RPMI8226 (cell line): ENCODE data around the gene VOPP1.
A peak's percentile ranks its signal among the peaks of the same experiment; 100 is the strongest.
"Not testable (repeated sequence)": the region's sequence is repeated elsewhere in the genome, so short reads cannot be mapped to it uniquely, and the experiment has no call there.

Experiments used
- DNase-seq: peaks from one replicate; pipeline ENCODE4 v3.0.0-alpha.2; 2015

Gene VOPP1

GRCh38 chr7:55572378-55573233 lies at the start of gene VOPP1:
TSS of gene VOPP1 (minus strand) at chr7:55572502. CDS start at chr7:55572324, 178 bp downstream.
- DNase-seq: peak; percentile 91

- DNase-seq: no peak
These were observed 46.6 kb upstream of the VOPP1 start for GRCh38 chr7:55618913-55619312.

GRCh38 chr7:55614365-55615064 lies 42.2 kb upstream of the VOPP1 start:
- DNase-seq: not testable (repeated sequence)

- DNase-seq: not testable (repeated sequence)
These were observed 37.4 kb upstream of the VOPP1 start for GRCh38 chr7:55609726-55610125.

GRCh38 chr7:55605661-55606060 lies 33.4 kb upstream of the VOPP1 start:
- DNase-seq: not testable (repeated sequence)

- peak; percentile 69 for DNase-seq
These were observed 25.7 kb upstream of the VOPP1 start for GRCh38 chr7:55597944-55598499.

GRCh38 chr7:55597214-55597739 lies 25.0 kb upstream of the VOPP1 start:
- DNase-seq: peak; percentile 87

GRCh38 chr7:55595511-55595910 lies 23.2 kb upstream of the VOPP1 start:
- no peak for DNase-seq

GRCh38 chr7:55594870-55595269 lies 22.6 kb upstream of the VOPP1 start:
- DNase-seq: no peak

GRCh38 chr7:55594414-55594813 lies 22.1 kb upstream of the VOPP1 start:
- no peak for DNase-seq

- peak; percentile 84 for DNase-seq
These were observed 21.4 kb upstream of the VOPP1 start for GRCh38 chr7:55593515-55594318.

- peak; percentile 79 for DNase-seq
These were observed 20.8 kb upstream of the VOPP1 start for GRCh38 chr7:55593172-55593514.

- DNase-seq: no peak
These were observed 20.2 kb upstream of the VOPP1 start for GRCh38 chr7:55592492-55592891.

- no peak for DNase-seq
These were observed 19.1 kb upstream of the VOPP1 start for GRCh38 chr7:55591282-55591931.

GRCh38 chr7:55590517-55591281 lies 18.4 kb upstream of the VOPP1 start:
- no peak for DNase-seq

- DNase-seq: no peak
These were observed 17.6 kb upstream of the VOPP1 start for GRCh38 chr7:55589905-55590304.

- no peak for DNase-seq
These were observed 16.8 kb upstream of the VOPP1 start for GRCh38 chr7:55588976-55589604.

GRCh38 chr7:55588379-55588699 lies 16.0 kb upstream of the VOPP1 start:
- DNase-seq: no peak

- DNase-seq: no peak
These were observed 15.5 kb upstream of the VOPP1 start for GRCh38 chr7:55587687-55588378.

GRCh38 chr7:55582656-55583055 lies 10.4 kb upstream of the VOPP1 start:
- not testable (repeated sequence) for DNase-seq
